OCI-LY3 (cell line): ENCODE data around the gene LRTM2.

Source experiments
- EZH2phosphoT487 ChIP-seq: fragments of 200-600 bp; shearing (Covaris generic); IDR thresholded peaks from 2 replicates; pipeline ENCODE4 v1.6.1; 2018; ENCODE audit warnings: antibody characterized with exemption, mixed run types, low read depth
- TF ChIP-seq, protein P1 (sequence below): fragments of 200-600, 300-600 bp; sonication (generic); IDR thresholded peaks from 2 replicates; pipeline ENCODE4 v1.5.1; 2014; ENCODE audit warnings: antibody characterized with exemption, low read length, low read depth

DNA sequence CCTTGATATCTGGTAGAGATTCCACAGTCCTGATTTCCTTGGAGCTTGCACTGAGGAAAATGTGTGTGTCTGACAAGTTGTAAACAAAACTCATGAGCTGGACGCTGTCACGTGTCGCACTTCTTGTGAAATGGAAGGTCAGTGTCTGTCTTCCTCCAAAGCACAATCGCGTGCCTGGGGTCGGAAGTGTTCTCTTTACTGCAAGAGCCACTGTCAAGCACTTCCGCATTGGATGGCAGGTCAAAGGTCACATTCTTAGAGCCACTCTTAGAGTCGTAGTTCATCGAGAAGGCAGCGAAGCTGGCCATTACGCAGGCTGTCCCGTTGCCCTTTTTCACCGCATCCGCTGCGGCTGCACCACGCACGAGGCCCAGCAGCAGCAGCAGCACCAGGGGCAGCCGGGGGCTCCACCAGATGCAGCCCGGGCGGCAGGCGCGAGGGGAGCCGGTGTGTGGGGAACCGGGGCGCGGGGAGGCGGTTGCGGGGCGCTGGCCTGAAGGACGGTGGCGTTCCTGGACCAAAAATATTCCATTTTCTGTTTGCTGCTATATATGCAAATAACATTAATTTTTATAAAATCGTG, 45.0 kb downstream of the LRTM2 start:
- TF ChIP-seq EZH2phosphoT487, result no peak
- TF ChIP-seq, protein P1, sequence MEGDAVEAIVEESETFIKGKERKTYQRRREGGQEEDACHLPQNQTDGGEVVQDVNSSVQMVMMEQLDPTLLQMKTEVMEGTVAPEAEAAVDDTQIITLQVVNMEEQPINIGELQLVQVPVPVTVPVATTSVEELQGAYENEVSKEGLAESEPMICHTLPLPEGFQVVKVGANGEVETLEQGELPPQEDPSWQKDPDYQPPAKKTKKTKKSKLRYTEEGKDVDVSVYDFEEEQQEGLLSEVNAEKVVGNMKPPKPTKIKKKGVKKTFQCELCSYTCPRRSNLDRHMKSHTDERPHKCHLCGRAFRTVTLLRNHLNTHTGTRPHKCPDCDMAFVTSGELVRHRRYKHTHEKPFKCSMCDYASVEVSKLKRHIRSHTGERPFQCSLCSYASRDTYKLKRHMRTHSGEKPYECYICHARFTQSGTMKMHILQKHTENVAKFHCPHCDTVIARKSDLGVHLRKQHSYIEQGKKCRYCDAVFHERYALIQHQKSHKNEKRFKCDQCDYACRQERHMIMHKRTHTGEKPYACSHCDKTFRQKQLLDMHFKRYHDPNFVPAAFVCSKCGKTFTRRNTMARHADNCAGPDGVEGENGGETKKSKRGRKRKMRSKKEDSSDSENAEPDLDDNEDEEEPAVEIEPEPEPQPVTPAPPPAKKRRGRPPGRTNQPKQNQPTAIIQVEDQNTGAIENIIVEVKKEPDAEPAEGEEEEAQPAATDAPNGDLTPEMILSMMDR, result no peak
